HG03139 (cell line): ENCODE results near the gene HOXA5.

Experiments
- ATAC-seq: cut with Tn5 transposase; IDR thresholded peaks from one replicate; pipeline ENCODE4 v1.9.1; 2021; ENCODE audit not compliant: unreplicated experiment

The HOXA5 gene

GRCh38 chr7:27137640-27138315 is 5.7 kb downstream of the HOXA5 start:
- no peak for ATAC-seq

GRCh38 chr7:27134392-27134791 is 9.1 kb downstream of the HOXA5 start:
- ATAC-seq: no peak

- ATAC-seq: no peak
Measured at GRCh38 chr7:27133409-27134231, 9.9 kb downstream of the HOXA5 start.

GRCh38 chr7:27132978-27133377 is 10.5 kb downstream of the HOXA5 start:
- ATAC-seq: no peak

- no peak for ATAC-seq
Measured at GRCh38 chr7:27132214-27132613, 11.3 kb downstream of the HOXA5 start.

GRCh38 chr7:27131390-27131819 is 12.1 kb downstream of the HOXA5 start:
- no peak for ATAC-seq

- no peak for ATAC-seq
Measured at GRCh38 chr7:27130540-27131389, 12.7 kb downstream of the HOXA5 start, which contains the start of gene HOXA4. TSS of gene HOXA4 (minus strand) at chr7:27130757. CDS start at chr7:27130733, 24 bp downstream.

- no peak for ATAC-seq
Measured at GRCh38 chr7:27129729-27130539, 13.5 kb downstream of the HOXA5 start.

- ATAC-seq: no peak
Measured at GRCh38 chr7:27128776-27129728, 14.4 kb downstream of the HOXA5 start.

- ATAC-seq: no peak
Measured at GRCh38 chr7:27128034-27128433, 15.4 kb downstream of the HOXA5 start.

- ATAC-seq: no peak
Measured at GRCh38 chr7:27126596-27127327, 16.7 kb downstream of the HOXA5 start.

GRCh38 chr7:27125986-27126394 is 17.5 kb downstream of the HOXA5 start:
- ATAC-seq: no peak

- no peak for ATAC-seq
Measured at GRCh38 chr7:27124902-27125689, 18.4 kb downstream of the HOXA5 start.

GRCh38 chr7:27124096-27124901 is 19.2 kb downstream of the HOXA5 start:
- ATAC-seq: no peak

GRCh38 chr7:27123477-27124053 is 19.9 kb downstream of the HOXA5 start:
- no peak for ATAC-seq

- no peak for ATAC-seq
Measured at GRCh38 chr7:27123007-27123476, 20.4 kb downstream of the HOXA5 start.
